B cell (primary cell): ENCODE measurements around the gene HCFC1.

ENCODE experiments used
- EZH2 ChIP-seq: IDR thresholded peaks from 2 replicates; pipeline ENCODE4 v1.6.1; 2012; ENCODE audit warnings: borderline replicate concordance, low read depth, mild to moderate bottlenecking, moderate library complexity, low read length; ENCODE audit not compliant: insufficient read depth, poor library complexity, severe bottlenecking
- TF ChIP-seq, protein P1 (sequence below): fragments of 200-600 bp; IDR thresholded peaks from one replicate; pipeline ENCODE4 v1.8.0; 2022; ENCODE audit warnings: antibody characterized with exemption, mild to moderate bottlenecking

DNA sequence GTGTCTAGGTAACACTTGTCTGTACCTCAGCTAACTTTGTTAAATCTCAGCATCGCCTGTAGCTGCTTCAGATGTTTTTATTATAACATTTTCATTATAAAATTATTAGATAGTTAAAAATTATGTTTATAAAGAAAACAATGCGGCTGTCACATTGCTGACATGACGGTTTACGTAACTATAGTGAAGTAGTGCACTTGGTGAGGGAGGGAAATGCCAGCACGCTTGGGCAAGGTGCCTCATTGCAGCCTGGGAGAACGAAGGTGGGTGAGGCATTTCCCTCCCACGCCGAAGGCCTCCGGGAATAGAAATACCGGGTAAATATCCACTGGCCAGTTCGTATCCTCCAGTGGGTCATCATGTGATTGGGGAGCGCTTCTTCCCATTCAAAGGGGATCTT is 16.9 kb upstream of the HCFC1 start:
- TF ChIP-seq, protein P1, sequence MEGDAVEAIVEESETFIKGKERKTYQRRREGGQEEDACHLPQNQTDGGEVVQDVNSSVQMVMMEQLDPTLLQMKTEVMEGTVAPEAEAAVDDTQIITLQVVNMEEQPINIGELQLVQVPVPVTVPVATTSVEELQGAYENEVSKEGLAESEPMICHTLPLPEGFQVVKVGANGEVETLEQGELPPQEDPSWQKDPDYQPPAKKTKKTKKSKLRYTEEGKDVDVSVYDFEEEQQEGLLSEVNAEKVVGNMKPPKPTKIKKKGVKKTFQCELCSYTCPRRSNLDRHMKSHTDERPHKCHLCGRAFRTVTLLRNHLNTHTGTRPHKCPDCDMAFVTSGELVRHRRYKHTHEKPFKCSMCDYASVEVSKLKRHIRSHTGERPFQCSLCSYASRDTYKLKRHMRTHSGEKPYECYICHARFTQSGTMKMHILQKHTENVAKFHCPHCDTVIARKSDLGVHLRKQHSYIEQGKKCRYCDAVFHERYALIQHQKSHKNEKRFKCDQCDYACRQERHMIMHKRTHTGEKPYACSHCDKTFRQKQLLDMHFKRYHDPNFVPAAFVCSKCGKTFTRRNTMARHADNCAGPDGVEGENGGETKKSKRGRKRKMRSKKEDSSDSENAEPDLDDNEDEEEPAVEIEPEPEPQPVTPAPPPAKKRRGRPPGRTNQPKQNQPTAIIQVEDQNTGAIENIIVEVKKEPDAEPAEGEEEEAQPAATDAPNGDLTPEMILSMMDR, result no peak
- TF ChIP-seq EZH2, result no peak
